GM18520 (cell line): ENCODE results near the gene NKG7.

Experiments used
- ATAC-seq: cut with Tn5 transposase; IDR thresholded peaks from one replicate; pipeline ENCODE4 v1.9.1; 2021; ENCODE audit not compliant: unreplicated experiment

Gene NKG7

GRCh38 chr19:51364200-51365106 is 8.0 kb downstream of the NKG7 start:
- ATAC-seq: no peak

GRCh38 chr19:51361239-51361638 is 11.2 kb downstream of the NKG7 start:
- no peak for ATAC-seq

- ATAC-seq: no peak
Measured at GRCh38 chr19:51359294-51359693, 13.2 kb downstream of the NKG7 start.

GRCh38 chr19:51357952-51358351 is 14.5 kb downstream of the NKG7 start:
- ATAC-seq: no peak

GRCh38 chr19:51356159-51356801 is 16.2 kb downstream of the NKG7 start:
- no peak for ATAC-seq

- no peak for ATAC-seq
Measured at GRCh38 chr19:51354742-51355148, 17.7 kb downstream of the NKG7 start.

GRCh38 chr19:51354103-51354741 is 18.2 kb downstream of the NKG7 start:
- no peak for ATAC-seq

GRCh38 chr19:51352783-51353360 is 19.6 kb downstream of the NKG7 start:
- ATAC-seq: no peak

GRCh38 chr19:51351266-51351990 is 21.0 kb downstream of the NKG7 start:
- ATAC-seq: no peak

GRCh38 chr19:51347209-51347928 is 25.1 kb downstream of the NKG7 start:
- no peak for ATAC-seq

- no peak for ATAC-seq
Measured at GRCh38 chr19:51346742-51347141, 25.7 kb downstream of the NKG7 start.

GRCh38 chr19:51345076-51345620 is 27.3 kb downstream of the NKG7 start:
- no peak for ATAC-seq

GRCh38 chr19:51342631-51343569 is 29.6 kb downstream of the NKG7 start:
- ATAC-seq: no peak

GRCh38 chr19:51341976-51342580 is 30.4 kb downstream of the NKG7 start, which contains the start of gene VSIG10L:
VSIG10L (minus strand) TSS chr19:51342139; CDS start chr19:51342124, 15 bp downstream.
- ATAC-seq: no peak

- ATAC-seq: no peak
Measured at GRCh38 chr19:51341066-51341465, 31.4 kb downstream of the NKG7 start.

- ATAC-seq: peak; percentile 49
Measured at GRCh38 chr19:51339687-51340656, 32.5 kb downstream of the NKG7 start.

- no peak for ATAC-seq
Measured at GRCh38 chr19:51339313-51339686, 33.2 kb downstream of the NKG7 start.
